WTC11 (cell line): ENCODE results near the gene COX6B2. TPM values are rescaled to one million over a fixed set of nuclear protein-coding genes. Genes with fewer than 3 reads are reported as not detected.

Source experiments
- ATAC-seq: fragments of 200-7000 bp; cut with Tn5 transposase; 2 replicates; pipeline ENCODE4 v1.10.0; 2021; ENCODE audit warnings: mild to moderate bottlenecking, moderate library complexity
- CTCF ChIA-PET: fragments of 300-600 bp; sonication (Branson Sonifier 250); formaldehyde crosslinking; loops from one replicate; lab custom pipeline; 2021; ENCODE audit warnings: antibody characterized with exemption; lab: Charles Lee
- POLR2A ChIA-PET: fragments of 350-600 bp; sonication (Branson Sonifier 250); formaldehyde crosslinking; loops from one replicate; lab custom pipeline; 2021; ENCODE audit warnings: antibody characterized with exemption; lab: Charles Lee
- DNase-seq: peaks from one replicate; pipeline ENCODE4 v3.0.0; 2021; ENCODE audit warnings: low spot score
- H3K27ac Mint-ChIP-seq: 2 replicates; pipeline ENCODE4 v1.8.0; 2021; ENCODE audit warnings: mixed read lengths
- H3K27me3 Mint-ChIP-seq: 2 replicates; pipeline ENCODE4 v1.8.0; 2021; ENCODE audit warnings: low read depth, mild to moderate bottlenecking, moderate library complexity, mixed read lengths
- H3K36me3 Mint-ChIP-seq: 2 replicates; pipeline ENCODE4 v1.8.0; 2021; ENCODE audit warnings: mixed read lengths
- H3K4me1 Mint-ChIP-seq: 2 replicates; pipeline ENCODE4 v1.8.0; 2022; ENCODE audit warnings: mixed read lengths
- H3K4me3 Mint-ChIP-seq: 2 replicates; pipeline ENCODE4 v1.8.0; 2021; ENCODE audit warnings: mild to moderate bottlenecking, moderate library complexity, mixed read lengths
- H3K9me3 Mint-ChIP-seq: 2 replicates; pipeline ENCODE4 v1.8.0; 2021; ENCODE audit warnings: mixed read lengths
- ELF4 ChIP-seq: sonication (generic); formaldehyde crosslinking; IDR thresholded peaks from 2 replicates; pipeline ENCODE4 v1.8.1; 2022; ENCODE audit warnings: low read depth, mild to moderate bottlenecking, moderate library complexity, missing genetic modification reagents
- EMX1 ChIP-seq: fragments of 250-450 bp; sonication (Bioruptor Pico); IDR thresholded peaks from 2 replicates; pipeline ENCODE4 v1.8.0; 2021; ENCODE audit warnings: mild to moderate bottlenecking
- ETV6 ChIP-seq: sonication (generic); formaldehyde crosslinking; IDR thresholded peaks from 2 replicates; pipeline ENCODE4 v1.8.1; 2022; ENCODE audit warnings: mild to moderate bottlenecking, missing genetic modification reagents
- FOXP1 ChIP-seq: sonication (generic); formaldehyde crosslinking; IDR thresholded peaks from 2 replicates; pipeline ENCODE4 v1.8.0; 2022; ENCODE audit warnings: missing genetic modification reagents, mild to moderate bottlenecking, moderate library complexity, borderline replicate concordance
- GABPB1 ChIP-seq: sonication (generic); formaldehyde crosslinking; IDR thresholded peaks from 2 replicates; pipeline ENCODE4 v1.8.1; 2023; ENCODE audit warnings: mild to moderate bottlenecking, missing genetic modification reagents
- GTF2I ChIP-seq: fragments of 250-450 bp; sonication (Bioruptor Pico); conservative IDR thresholded peaks from 2 replicates; pipeline ENCODE4 v1.4.0; 2021; ENCODE audit warnings: mild to moderate bottlenecking
- JAZF1 ChIP-seq: fragments of 250-450 bp; sonication (Bioruptor Pico); IDR thresholded peaks from 2 replicates; pipeline ENCODE4 v1.9.0; 2021; ENCODE audit warnings: moderate library complexity, mild to moderate bottlenecking, inconsistent platforms
- JUN ChIP-seq: sonication (generic); formaldehyde crosslinking; IDR thresholded peaks from 2 replicates; pipeline ENCODE4 v1.8.0; 2023; ENCODE audit warnings: mild to moderate bottlenecking, missing genetic modification reagents
- KAT7 ChIP-seq: sonication (generic); formaldehyde crosslinking; IDR thresholded peaks from 2 replicates; pipeline ENCODE4 v1.8.1; 2023; ENCODE audit warnings: missing genetic modification reagents, mild to moderate bottlenecking, borderline replicate concordance
- MXD4 ChIP-seq: fragments of 250-450 bp; sonication (Bioruptor Pico); IDR thresholded peaks from 2 replicates; pipeline ENCODE4 v1.8.0; 2021; ENCODE audit warnings: mild to moderate bottlenecking, moderate library complexity, borderline replicate concordance
- OVOL2 ChIP-seq: fragments of 250-450 bp; sonication (Bioruptor Pico); IDR thresholded peaks from 2 replicates; pipeline ENCODE4 v1.9.0; 2021; ENCODE audit warnings: mild to moderate bottlenecking, borderline replicate concordance
- RELA ChIP-seq: sonication (generic); formaldehyde crosslinking; IDR thresholded peaks from 2 replicates; pipeline ENCODE4 v1.8.1; 2022; ENCODE audit warnings: missing genetic modification reagents, mild to moderate bottlenecking, borderline replicate concordance
- SMAD3 ChIP-seq: sonication (generic); formaldehyde crosslinking; IDR thresholded peaks from 2 replicates; pipeline ENCODE4 v1.8.0; 2022; ENCODE audit warnings: missing genetic modification reagents, mild to moderate bottlenecking, borderline replicate concordance
- SP1 ChIP-seq: sonication (generic); formaldehyde crosslinking; conservative IDR thresholded peaks from 2 replicates; pipeline ENCODE4 v1.8.1; 2022; ENCODE audit warnings: missing genetic modification reagents
- ZNF416 ChIP-seq: fragments of 250-450 bp; sonication (Bioruptor Pico); IDR thresholded peaks from 2 replicates; pipeline ENCODE4 v1.9.0; 2021; ENCODE audit warnings: mild to moderate bottlenecking, inconsistent platforms
- ZNF423 ChIP-seq: fragments of 250-450 bp; sonication (Bioruptor Pico); IDR thresholded peaks from 2 replicates; pipeline ENCODE4 v2.1.2; 2022; ENCODE audit warnings: mild to moderate bottlenecking, moderate library complexity
- total RNA-seq: library from RNA; stranded (reverse); gene quantifications from 3 replicates; pipeline ENCODE4 v1.2.3, GENCODE V29; 2021
- TF ChIP-seq, protein P1 (sequence below): sonication (generic); formaldehyde crosslinking; IDR thresholded peaks from 2 replicates; pipeline ENCODE4 v1.8.0; 2023; ENCODE audit warnings: mild to moderate bottlenecking, missing genetic modification reagents
- TF ChIP-seq, protein P2 (sequence below): fragments of 250-450 bp; sonication (Bioruptor Pico); IDR thresholded peaks from 2 replicates; pipeline ENCODE4 v1.9.0; 2021; ENCODE audit warnings: mild to moderate bottlenecking
- TF ChIP-seq, protein P3 (sequence below): sonication (generic); formaldehyde crosslinking; IDR thresholded peaks from 2 replicates; pipeline ENCODE4 v1.8.1; 2022; ENCODE audit warnings: missing genetic modification reagents, borderline replicate concordance
- TF ChIP-seq, protein P4 (sequence below): sonication (generic); formaldehyde crosslinking; conservative IDR thresholded peaks from 2 replicates; pipeline ENCODE4 v1.8.1; 2023; ENCODE audit warnings: mild to moderate bottlenecking, low read depth, missing genetic modification reagents, moderate library complexity
- TF ChIP-seq, protein P5 (sequence below): sonication (generic); formaldehyde crosslinking; IDR thresholded peaks from 2 replicates; pipeline ENCODE4 v1.8.1; 2022; ENCODE audit warnings: low read depth, missing genetic modification reagents, borderline replicate concordance
- TF ChIP-seq, protein P6 (sequence below): sonication (generic); formaldehyde crosslinking; IDR thresholded peaks from 2 replicates; pipeline ENCODE4 v1.8.1; 2022; ENCODE audit warnings: mild to moderate bottlenecking, moderate library complexity, missing genetic modification reagents

COX6B2 gene
- total RNA-seq, 1 experiment from 2014 or later, result 4.3 TPM

DNA sequence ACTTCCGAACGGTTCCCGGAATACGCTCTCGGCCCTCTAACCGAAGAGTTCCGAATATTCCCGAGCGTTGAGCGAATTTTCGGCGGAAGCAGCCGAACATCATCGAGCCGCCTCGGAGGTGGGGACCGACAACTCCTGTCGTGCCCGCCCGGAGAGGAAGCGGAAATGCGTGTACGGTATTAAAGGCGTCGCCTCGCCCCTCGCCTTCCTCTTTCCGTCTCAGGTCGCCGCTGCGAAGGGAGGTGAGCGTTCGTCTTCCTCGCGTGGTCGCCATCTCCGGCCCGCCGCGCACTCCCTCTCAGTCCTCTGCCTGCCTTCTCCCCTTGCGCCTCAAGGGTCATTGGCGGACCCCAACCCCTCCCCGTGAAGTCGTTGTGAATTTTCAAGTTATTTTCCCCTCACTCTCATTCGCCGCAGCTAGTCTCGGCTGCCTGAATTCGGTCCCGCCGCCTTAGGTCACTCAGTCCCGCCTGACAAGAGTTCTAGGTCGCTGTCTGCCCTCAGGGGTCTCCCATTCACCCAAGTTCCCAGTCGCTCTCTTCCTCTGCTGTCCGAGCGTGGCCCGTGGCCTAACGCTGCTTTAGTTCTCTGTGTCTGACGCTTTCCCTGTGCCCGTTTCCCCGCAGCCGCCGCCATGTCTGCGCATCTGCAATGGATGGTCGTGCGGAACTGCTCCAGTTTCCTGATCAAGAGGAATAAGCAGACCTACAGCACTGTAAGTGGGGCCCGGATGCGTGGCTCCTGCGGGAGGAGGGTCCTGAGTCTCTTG lies 31.4 kb upstream of the COX6B2 start, which contains the start of gene RPL28:
TSS of gene RPL28 (plus strand) at position 209 of the 769 bp plus-strand sequence. CDS start at position 635, 426 bp downstream.
- peaks cover 41% of the 10 kb centered on the region for H3K36me3 Mint-ChIP-seq
- H3K27ac Mint-ChIP-seq, result peak within 1 kb of the TSS; percentile 99
- ATAC-seq (peak; percentile 77), DNase-seq (peak; percentile 98)
- H3K4me3 Mint-ChIP-seq, result peak within 1 kb of the TSS; percentile 100
- no peaks in the 10 kb centered on the region for H3K9me3 Mint-ChIP-seq
- H3K4me1 Mint-ChIP-seq, result peaks cover 48% of the 10 kb centered on the region
- ChIA-PET CTCF (no interaction called here), POLR2A (interaction anchor here (1.5 kb wide), 1 partner anchor 14 kb away, joined by 3 read pairs; no protein-coding TSS in a partner anchor)
- H3K27me3 Mint-ChIP-seq, result peaks cover 19% of the 10 kb centered on the region
- TF ChIP-seq ZNF416, result no peak
- no peak for TF ChIP-seq ZNF423 (CRISPR knock-in tag)
- TF ChIP-seq FOXP1 (CRISPR knock-in tag), result peak; percentile 81; the same call in 1 of the 2 replicates
- TF ChIP-seq MXD4 (CRISPR knock-in tag), result no peak
- TF ChIP-seq, protein P1, sequence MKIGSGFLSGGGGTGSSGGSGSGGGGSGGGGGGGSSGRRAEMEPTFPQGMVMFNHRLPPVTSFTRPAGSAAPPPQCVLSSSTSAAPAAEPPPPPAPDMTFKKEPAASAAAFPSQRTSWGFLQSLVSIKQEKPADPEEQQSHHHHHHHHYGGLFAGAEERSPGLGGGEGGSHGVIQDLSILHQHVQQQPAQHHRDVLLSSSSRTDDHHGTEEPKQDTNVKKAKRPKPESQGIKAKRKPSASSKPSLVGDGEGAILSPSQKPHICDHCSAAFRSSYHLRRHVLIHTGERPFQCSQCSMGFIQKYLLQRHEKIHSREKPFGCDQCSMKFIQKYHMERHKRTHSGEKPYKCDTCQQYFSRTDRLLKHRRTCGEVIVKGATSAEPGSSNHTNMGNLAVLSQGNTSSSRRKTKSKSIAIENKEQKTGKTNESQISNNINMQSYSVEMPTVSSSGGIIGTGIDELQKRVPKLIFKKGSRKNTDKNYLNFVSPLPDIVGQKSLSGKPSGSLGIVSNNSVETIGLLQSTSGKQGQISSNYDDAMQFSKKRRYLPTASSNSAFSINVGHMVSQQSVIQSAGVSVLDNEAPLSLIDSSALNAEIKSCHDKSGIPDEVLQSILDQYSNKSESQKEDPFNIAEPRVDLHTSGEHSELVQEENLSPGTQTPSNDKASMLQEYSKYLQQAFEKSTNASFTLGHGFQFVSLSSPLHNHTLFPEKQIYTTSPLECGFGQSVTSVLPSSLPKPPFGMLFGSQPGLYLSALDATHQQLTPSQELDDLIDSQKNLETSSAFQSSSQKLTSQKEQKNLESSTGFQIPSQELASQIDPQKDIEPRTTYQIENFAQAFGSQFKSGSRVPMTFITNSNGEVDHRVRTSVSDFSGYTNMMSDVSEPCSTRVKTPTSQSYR (CRISPR knock-in tag), result peak; percentile 53; the same call in 1 of the 2 replicates
- TF ChIP-seq, protein P2, sequence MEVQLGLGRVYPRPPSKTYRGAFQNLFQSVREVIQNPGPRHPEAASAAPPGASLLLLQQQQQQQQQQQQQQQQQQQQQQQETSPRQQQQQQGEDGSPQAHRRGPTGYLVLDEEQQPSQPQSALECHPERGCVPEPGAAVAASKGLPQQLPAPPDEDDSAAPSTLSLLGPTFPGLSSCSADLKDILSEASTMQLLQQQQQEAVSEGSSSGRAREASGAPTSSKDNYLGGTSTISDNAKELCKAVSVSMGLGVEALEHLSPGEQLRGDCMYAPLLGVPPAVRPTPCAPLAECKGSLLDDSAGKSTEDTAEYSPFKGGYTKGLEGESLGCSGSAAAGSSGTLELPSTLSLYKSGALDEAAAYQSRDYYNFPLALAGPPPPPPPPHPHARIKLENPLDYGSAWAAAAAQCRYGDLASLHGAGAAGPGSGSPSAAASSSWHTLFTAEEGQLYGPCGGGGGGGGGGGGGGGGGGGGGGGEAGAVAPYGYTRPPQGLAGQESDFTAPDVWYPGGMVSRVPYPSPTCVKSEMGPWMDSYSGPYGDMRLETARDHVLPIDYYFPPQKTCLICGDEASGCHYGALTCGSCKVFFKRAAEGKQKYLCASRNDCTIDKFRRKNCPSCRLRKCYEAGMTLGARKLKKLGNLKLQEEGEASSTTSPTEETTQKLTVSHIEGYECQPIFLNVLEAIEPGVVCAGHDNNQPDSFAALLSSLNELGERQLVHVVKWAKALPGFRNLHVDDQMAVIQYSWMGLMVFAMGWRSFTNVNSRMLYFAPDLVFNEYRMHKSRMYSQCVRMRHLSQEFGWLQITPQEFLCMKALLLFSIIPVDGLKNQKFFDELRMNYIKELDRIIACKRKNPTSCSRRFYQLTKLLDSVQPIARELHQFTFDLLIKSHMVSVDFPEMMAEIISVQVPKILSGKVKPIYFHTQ (CRISPR knock-in tag), result no peak
- TF ChIP-seq EMX1 (CRISPR knock-in tag), result 0 out of 2 replicates have a peak, but pooled peaks have one; percentile 22
- TF ChIP-seq GTF2I (CRISPR knock-in tag), result no peak
- peak; percentile 95 for TF ChIP-seq ETV6 (CRISPR knock-in tag)
- TF ChIP-seq JUN (CRISPR knock-in tag), result peak; percentile 70; the same call in 1 of the 2 replicates
- peak; percentile 81; the same call in 1 of the 2 replicates for TF ChIP-seq SP1
- TF ChIP-seq, protein P3, sequence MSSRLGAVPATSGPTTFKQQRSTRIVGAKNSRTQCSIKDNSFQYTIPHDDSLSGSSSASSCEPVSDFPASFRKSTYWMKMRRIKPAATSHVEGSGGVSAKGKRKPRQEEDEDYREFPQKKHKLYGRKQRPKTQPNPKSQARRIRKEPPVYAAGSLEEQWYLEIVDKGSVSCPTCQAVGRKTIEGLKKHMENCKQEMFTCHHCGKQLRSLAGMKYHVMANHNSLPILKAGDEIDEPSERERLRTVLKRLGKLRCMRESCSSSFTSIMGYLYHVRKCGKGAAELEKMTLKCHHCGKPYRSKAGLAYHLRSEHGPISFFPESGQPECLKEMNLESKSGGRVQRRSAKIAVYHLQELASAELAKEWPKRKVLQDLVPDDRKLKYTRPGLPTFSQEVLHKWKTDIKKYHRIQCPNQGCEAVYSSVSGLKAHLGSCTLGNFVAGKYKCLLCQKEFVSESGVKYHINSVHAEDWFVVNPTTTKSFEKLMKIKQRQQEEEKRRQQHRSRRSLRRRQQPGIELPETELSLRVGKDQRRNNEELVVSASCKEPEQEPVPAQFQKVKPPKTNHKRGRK (CRISPR knock-in tag), result no peak
- TF ChIP-seq SMAD3 (CRISPR knock-in tag), result no peak
- no peak for TF ChIP-seq JAZF1 (CRISPR knock-in tag)
- no peak for TF ChIP-seq OVOL2 (CRISPR knock-in tag)
- TF ChIP-seq, protein P4, sequence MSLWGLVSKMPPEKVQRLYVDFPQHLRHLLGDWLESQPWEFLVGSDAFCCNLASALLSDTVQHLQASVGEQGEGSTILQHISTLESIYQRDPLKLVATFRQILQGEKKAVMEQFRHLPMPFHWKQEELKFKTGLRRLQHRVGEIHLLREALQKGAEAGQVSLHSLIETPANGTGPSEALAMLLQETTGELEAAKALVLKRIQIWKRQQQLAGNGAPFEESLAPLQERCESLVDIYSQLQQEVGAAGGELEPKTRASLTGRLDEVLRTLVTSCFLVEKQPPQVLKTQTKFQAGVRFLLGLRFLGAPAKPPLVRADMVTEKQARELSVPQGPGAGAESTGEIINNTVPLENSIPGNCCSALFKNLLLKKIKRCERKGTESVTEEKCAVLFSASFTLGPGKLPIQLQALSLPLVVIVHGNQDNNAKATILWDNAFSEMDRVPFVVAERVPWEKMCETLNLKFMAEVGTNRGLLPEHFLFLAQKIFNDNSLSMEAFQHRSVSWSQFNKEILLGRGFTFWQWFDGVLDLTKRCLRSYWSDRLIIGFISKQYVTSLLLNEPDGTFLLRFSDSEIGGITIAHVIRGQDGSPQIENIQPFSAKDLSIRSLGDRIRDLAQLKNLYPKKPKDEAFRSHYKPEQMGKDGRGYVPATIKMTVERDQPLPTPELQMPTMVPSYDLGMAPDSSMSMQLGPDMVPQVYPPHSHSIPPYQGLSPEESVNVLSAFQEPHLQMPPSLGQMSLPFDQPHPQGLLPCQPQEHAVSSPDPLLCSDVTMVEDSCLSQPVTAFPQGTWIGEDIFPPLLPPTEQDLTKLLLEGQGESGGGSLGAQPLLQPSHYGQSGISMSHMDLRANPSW (CRISPR knock-in tag), result no peak
- TF ChIP-seq ELF4 (CRISPR knock-in tag), result no peak
- TF ChIP-seq RELA (CRISPR knock-in tag), result no peak
- TF ChIP-seq, protein P5, sequence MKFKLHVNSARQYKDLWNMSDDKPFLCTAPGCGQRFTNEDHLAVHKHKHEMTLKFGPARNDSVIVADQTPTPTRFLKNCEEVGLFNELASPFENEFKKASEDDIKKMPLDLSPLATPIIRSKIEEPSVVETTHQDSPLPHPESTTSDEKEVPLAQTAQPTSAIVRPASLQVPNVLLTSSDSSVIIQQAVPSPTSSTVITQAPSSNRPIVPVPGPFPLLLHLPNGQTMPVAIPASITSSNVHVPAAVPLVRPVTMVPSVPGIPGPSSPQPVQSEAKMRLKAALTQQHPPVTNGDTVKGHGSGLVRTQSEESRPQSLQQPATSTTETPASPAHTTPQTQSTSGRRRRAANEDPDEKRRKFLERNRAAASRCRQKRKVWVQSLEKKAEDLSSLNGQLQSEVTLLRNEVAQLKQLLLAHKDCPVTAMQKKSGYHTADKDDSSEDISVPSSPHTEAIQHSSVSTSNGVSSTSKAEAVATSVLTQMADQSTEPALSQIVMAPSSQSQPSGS (CRISPR knock-in tag), result no peak
- TF ChIP-seq KAT7 (CRISPR knock-in tag), result peak; percentile 75; the same call in 1 of the 2 replicates
- TF ChIP-seq GABPB1 (CRISPR knock-in tag), result peak; percentile 62
- TF ChIP-seq, protein P6, sequence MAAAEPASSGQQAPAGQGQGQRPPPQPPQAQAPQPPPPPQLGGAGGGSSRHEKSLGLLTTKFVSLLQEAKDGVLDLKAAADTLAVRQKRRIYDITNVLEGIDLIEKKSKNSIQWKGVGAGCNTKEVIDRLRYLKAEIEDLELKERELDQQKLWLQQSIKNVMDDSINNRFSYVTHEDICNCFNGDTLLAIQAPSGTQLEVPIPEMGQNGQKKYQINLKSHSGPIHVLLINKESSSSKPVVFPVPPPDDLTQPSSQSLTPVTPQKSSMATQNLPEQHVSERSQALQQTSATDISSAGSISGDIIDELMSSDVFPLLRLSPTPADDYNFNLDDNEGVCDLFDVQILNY (CRISPR knock-in tag), result no peak
